Astrocyte (in vitro differentiated cells and primary cell): Measurements from ENCODE around the gene CDH24.

Experiments used
- CTCF ChIP-seq: IDR thresholded peaks from 2 replicates; pipeline ENCODE4 v1.5.1; 2011; ENCODE audit warnings: low read depth, mild to moderate bottlenecking, inconsistent platforms, low read length, moderate library complexity; ENCODE audit not compliant: insufficient read depth
- EZH2 ChIP-seq: IDR thresholded peaks from 2 replicates; pipeline ENCODE4 v1.6.1; 2012; ENCODE audit warnings: mild to moderate bottlenecking, low read length, inconsistent platforms; ENCODE audit not compliant: insufficient read depth

- TF ChIP-seq CTCF, result no peak
- no peak for TF ChIP-seq EZH2
Observed at GRCh38 chr14:23071244-23071920, 14.1 kb upstream of the CDH24 start.
